Body of pancreas (tissue), 4 donors: ENCODE results near the gene DMD.

ENCODE experiments used
- CTCF ChIP-seq, 7 experiments: fragments of 450-650 bp in 4 of 7; fragments of 200-600 bp in 3 of 7; sonication (generic) in 3 of 7; IDR thresholded peaks; one replicate each; pipeline ENCODE4 v1.5.1; 2016 to 2019; ENCODE audit warnings: antibody characterized with exemption in 7 of 7
- POLR2A ChIP-seq, 3 donors: fragments of 450-650 bp; IDR thresholded peaks; one replicate each; pipeline ENCODE4 v1.6.1; 2016; ENCODE audit warnings: antibody characterized with exemption in 3 of 3, mild to moderate bottlenecking in 2 of 3

- no peak for TF ChIP-seq CTCF (IDR thresholded peaks at IDR 0.05)
- no peak for TF ChIP-seq POLR2A (IDR thresholded peaks at IDR 0.05)
Observed at GRCh38 chrX:32847921-32848320, 363.4 kb downstream of the DMD start.
